Hypothalamus (tissue), 51 donors: ENCODE data around the gene ENOX1.

Source experiments
- DNase-seq, 51 donors: peaks; one replicate each; lab custom pipeline; 2025; lab: John Stamatoyannopoulos, UW

The ENOX1 gene

DNA sequence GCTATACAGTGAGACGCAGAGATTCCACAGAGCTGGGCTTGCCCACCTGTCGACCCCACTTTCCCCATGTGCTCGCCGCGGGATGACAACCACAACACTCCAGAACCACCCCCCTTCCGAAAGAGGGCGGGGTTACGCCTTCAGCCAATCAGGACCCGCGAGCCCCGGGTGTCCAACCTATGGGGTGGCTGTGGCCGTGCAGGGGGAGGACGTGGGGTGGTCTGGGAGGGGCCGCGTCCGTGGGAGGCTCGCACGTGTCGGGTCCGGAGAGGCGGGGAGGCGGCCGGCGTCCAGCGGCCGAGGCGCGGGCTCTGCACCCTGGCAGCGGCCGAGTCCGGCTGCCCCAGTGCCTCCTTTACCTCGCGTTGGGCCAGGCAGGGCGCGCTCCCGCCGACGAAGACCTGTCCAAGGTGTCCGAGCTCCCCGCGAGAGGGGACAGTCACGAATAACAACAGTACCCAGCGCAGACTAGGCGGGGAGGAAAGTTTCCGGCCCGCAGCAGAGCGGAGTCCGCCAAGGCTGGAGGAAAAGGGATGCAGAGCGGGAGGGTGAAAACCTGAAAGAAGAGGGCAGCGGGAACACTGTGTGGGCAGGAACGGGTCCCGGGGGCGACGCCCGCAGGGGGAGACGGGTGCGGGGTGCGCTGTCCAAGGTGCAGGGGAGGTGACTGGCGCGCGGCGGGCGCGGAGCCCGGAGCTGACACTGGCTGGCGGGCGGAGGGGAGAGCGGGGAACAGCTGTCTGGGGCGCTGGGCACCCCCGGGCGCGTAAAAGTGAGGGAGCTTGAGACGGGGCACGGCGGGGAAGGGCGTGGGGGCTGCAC lies 911 bp downstream of the ENOX1 start:
- peak; percentile 48 to 95 (median 83) for DNase-seq

DNA sequence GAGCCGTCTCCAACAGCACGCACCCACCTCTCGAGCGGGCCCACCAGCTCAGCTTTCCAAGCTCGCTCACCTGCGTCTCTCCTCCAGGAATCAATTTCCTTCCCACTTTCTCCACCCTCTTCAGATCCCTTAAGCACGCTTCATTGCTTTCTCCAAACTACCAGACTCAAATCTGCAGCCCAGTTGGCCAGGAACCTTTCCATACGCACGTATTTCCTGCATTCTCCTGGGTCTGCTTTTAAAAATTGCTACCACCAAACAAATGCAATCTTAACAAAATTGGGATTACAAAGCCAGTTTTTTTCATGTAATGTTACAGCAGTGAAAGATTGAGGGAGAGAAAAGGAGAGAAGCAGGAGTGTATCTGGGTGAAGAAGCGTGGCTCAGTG lies 1.5 kb downstream of the ENOX1 start:
- peak in 3 of 51 donors; percentile 8 to 60 (median 11) for DNase-seq

GRCh38 chr13:43784496-43784895 lies 2.3 kb downstream of the ENOX1 start:
- DNase-seq = no peak

- peak in 1 of 51 donors; percentile 54 for DNase-seq
Observed at GRCh38 chr13:43783820-43784219, 3.0 kb downstream of the ENOX1 start.

- DNase-seq = no peak
Observed at GRCh38 chr13:43782686-43783085, 4.1 kb downstream of the ENOX1 start.

DNA sequence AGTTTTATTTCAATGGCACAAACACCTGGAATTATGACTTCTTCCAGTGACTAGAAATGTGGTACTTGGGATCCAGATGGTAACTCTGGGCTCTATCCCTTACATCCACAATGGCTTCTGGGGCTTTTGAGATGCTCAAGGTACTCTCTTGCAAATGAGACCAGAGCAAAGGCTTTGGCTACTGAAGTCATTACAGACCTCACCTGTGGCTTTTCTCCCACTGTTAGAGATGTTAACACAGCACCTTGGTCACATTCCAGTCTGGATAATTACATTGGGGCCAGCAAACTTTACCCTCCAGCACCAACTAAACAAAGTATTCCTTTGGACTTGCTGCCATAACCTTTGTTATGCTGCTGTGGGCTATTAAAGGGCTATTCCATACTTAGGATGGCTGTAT lies 6.1 kb downstream of the ENOX1 start:
- DNase-seq = no peak

GRCh38 chr13:43776501-43777079 lies 10.2 kb downstream of the ENOX1 start:
- no peak for DNase-seq

DNA sequence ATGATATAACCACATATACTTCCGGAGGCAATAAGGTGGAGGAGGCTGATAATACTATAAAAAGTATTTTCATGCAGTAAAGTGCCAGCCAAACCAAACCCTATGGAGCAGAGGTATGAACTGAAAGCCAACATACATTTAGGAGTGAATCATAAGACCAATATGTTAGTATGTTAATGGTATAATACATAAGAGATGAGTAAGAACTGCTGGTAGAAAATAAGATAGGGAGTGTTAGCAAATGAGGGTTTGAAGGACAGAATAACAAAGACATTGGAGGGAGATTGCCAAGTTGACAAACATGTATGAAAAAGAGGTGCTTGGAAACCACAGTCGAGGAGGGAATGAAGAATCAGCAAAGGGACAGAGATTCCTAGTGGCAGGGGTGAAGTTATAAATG lies 10.8 kb downstream of the ENOX1 start:
- no peak for DNase-seq

- no peak for DNase-seq
Observed at GRCh38 chr13:43773602-43774001, 13.2 kb downstream of the ENOX1 start.

DNA sequence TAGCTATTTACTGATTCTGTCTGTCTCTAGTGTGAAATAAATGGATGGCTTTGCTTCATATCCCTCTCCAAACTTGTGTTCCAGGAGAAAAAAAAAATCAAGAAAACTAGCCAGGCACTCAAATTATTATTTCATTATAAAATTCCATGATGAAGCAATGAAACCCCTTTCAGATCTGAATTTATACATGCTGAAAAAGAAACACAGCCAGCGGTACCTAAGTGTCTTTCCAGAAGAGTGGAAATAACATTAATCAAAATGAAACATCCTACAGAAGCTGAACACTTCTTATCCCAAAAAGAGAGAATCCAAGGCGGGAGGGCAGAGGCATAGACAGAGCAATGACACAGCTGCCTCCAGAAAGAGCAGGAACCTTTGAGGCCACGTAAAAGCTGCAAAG lies 15.9 kb downstream of the ENOX1 start:
- DNase-seq = no peak

GRCh38 chr13:43769529-43769928 lies 17.2 kb downstream of the ENOX1 start:
- DNase-seq = no peak

- DNase-seq = peak in 18 of 51 donors; percentile 4 to 52 (median 23)
Observed at GRCh38 chr13:43767341-43767931, 19.3 kb downstream of the ENOX1 start.

- DNase-seq = no peak
Observed at GRCh38 chr13:43766725-43767124, 20.0 kb downstream of the ENOX1 start.

DNA sequence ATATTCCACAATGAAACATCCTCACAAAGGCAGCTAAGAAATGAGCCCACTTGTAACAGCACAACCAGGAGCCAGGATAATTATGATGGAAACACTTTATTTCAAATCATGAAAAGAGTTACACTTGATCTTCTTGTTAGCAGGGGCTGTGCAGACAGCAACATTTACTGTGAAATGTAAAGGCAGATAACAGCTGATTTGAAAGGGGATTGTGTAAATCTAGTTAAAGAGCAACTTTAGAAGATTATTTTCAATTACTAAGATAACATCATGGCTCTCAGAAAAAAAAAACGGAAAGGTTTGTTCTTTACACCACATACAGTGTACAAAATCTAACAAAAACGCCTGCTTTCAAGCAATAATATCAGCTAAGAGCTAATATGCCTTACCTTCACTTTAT lies 22.4 kb downstream of the ENOX1 start:
- no peak for DNase-seq

DNA sequence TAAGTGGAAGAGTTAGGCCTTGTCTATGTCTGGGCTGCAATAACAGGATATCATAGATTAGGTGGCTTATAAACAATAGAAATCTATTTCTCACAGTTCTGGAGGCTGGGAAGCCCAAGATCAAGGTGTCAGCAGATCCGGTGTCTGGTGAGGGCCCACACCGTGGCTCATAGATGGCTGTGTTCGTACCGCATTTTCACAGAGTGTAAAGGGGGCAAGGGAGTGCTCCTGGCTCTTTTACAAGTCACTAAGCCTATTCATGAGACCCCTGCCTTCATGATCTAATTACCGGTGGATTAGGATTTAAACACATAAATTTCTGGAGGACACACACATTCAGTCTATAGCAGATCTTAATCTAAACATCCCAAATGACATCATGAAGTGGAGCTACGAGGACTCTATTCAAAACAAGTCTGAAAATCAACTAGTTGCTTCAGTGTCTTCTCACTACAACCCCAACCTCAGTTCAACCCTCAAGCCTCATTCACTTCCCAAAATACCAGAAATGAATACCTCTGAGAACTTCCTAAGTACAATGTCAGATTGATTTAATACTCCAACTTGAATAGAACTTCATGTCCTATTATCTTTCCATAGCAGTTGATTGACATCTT lies 23.5 kb downstream of the ENOX1 start:
- no peak for DNase-seq

GRCh38 chr13:43761616-43762315 lies 25.0 kb downstream of the ENOX1 start:
- no peak for DNase-seq

GRCh38 chr13:43760257-43760656 lies 26.5 kb downstream of the ENOX1 start:
- no peak for DNase-seq

DNA sequence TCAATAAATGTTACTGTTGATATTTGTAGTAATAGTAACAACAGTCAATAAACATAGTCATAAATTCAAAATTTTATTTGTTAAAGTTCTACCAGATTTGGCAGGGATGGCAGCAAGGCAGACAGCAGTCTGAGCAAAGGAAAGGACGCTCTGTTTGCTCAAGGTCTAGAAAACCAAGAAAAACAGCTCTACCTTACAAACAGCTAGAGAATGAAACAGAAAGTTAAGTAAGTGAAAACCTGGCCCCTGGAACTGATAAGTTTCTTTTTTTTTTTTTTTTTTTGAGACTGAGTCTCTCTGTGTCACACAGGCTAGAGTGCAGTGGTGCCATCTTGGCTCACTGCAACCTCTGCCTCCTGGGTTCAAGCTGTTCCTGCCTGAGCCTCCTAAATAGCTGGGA lies 27.9 kb downstream of the ENOX1 start:
- DNase-seq = no peak

DNA sequence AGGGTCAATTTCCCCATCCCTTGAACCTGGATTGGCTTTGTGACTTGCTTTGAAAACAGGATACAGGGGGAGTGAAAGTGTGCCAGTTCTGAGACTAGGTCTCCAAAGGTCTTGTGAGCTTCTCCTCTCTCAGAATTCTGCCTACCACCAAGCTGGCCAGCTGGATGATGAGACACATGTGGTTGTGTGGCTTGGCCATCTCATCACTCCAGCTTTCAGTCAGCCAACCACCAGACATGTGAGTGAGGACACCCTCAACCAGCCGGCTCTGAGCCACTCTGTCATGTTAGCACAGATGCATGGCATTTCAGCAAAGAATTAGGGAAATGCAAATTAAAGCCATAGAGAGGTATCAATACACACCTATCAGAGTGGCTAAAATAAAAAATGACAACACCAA lies 29.5 kb downstream of the ENOX1 start:
- DNase-seq = no peak

DNA sequence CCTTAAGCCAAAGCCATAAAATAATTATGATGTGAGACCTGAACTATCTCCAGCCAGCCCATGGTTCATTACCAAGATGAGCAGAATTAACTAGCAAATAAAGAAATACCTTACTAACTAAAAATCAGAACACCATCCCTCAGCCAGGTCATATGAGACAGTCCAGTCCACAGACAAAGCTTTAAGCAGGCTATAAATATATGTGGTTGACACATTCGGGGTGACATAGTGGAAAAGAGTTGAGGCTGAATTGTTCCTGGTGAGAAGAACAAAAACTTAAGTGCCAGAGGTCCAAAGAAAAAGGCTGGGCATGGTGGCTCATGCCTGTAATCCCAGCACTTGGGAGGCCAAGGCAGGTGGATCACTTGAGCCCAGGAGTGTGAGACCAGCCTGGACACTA lies 30.9 kb downstream of the ENOX1 start:
- DNase-seq = no peak

DNA sequence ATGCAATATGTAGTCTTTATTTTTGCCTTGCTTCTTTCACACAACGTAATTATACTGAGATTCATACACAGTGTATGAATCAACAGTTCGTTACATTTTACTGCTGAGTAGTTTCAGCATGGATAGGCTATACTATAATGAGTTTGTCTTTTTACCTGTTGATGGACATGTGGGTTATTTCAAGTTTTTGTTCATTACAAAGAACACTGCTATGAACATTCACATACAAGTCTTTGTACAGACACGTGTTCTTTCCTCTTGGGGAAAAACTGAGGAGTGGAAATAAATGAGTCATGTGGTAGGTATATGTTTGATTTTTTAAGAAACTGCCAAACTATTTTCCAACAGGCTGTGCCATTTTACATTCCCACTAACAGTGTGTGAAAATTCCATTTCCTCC lies 35.1 kb downstream of the ENOX1 start:
- DNase-seq = no peak
